Nephron progenitor cell (in vitro differentiated cells): ENCODE data around the gene BTBD16.

ENCODE experiments used
- DNase-seq: peaks from one replicate; pipeline ENCODE4 v3.0.0; 2021
- H3K27ac Mint-ChIP-seq: 2 replicates; pipeline ENCODE4 v1.8.0; 2021; ENCODE audit warnings: mild to moderate bottlenecking, moderate library complexity, mixed read lengths
- H3K27me3 Mint-ChIP-seq: 2 replicates; pipeline ENCODE4 v1.8.0; 2021; ENCODE audit warnings: mild to moderate bottlenecking, low read depth, mixed read lengths; ENCODE audit not compliant: poor library complexity
- H3K36me3 Mint-ChIP-seq: 2 replicates; pipeline ENCODE4 v1.8.0; 2021; ENCODE audit warnings: low read depth, mixed read lengths
- H3K4me1 Mint-ChIP-seq: 2 replicates; pipeline ENCODE4 v1.8.0; 2021; ENCODE audit warnings: mixed read lengths
- H3K4me3 Mint-ChIP-seq: 2 replicates; pipeline ENCODE4 v1.8.0; 2021; ENCODE audit warnings: mild to moderate bottlenecking, moderate library complexity, mixed read lengths
- H3K9me3 Mint-ChIP-seq: 2 replicates; pipeline ENCODE4 v1.8.0; 2021; ENCODE audit warnings: mild to moderate bottlenecking, moderate library complexity, mixed read lengths
- TF ChIP-seq, protein P1 (sequence below): fragments of 200-600 bp; sonication (generic); IDR thresholded peaks from 2 replicates; pipeline ENCODE4 v1.5.0; 2021; ENCODE audit warnings: antibody characterized with exemption

Gene BTBD16

DNA sequence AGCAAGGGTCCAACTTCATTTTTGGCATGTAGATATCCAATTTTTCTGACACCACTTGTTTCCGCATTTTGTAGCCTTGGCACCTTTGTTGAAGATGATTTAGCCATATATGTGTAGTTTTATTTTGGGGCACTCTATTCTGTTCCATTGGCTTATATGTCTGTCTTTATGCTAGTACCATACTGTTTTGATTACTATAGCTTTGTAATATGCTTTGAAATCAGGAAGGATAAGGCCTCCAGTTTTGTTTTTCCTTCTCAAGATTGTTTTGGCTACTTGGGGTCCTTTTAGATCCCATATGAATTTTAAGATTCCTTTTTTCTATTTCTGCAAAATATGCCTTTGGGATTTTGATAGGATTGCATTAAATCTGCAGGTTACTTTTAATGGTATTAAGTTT is 9.5 kb upstream of the BTBD16 start:
- no peak overlapping the region for H3K27ac Mint-ChIP-seq
- no peak overlapping the region for H3K4me3 Mint-ChIP-seq
- TF ChIP-seq, protein P1, sequence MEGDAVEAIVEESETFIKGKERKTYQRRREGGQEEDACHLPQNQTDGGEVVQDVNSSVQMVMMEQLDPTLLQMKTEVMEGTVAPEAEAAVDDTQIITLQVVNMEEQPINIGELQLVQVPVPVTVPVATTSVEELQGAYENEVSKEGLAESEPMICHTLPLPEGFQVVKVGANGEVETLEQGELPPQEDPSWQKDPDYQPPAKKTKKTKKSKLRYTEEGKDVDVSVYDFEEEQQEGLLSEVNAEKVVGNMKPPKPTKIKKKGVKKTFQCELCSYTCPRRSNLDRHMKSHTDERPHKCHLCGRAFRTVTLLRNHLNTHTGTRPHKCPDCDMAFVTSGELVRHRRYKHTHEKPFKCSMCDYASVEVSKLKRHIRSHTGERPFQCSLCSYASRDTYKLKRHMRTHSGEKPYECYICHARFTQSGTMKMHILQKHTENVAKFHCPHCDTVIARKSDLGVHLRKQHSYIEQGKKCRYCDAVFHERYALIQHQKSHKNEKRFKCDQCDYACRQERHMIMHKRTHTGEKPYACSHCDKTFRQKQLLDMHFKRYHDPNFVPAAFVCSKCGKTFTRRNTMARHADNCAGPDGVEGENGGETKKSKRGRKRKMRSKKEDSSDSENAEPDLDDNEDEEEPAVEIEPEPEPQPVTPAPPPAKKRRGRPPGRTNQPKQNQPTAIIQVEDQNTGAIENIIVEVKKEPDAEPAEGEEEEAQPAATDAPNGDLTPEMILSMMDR: no peak
- peaks cover 34% of the 10 kb centered on the region for H3K9me3 Mint-ChIP-seq
- H3K36me3 Mint-ChIP-seq: peaks cover 40% of the 10 kb centered on the region
- H3K4me1 Mint-ChIP-seq: peaks cover 21% of the 10 kb centered on the region
- DNase-seq: no peak
- H3K27me3 Mint-ChIP-seq: peaks cover 3% of the 10 kb centered on the region

DNA sequence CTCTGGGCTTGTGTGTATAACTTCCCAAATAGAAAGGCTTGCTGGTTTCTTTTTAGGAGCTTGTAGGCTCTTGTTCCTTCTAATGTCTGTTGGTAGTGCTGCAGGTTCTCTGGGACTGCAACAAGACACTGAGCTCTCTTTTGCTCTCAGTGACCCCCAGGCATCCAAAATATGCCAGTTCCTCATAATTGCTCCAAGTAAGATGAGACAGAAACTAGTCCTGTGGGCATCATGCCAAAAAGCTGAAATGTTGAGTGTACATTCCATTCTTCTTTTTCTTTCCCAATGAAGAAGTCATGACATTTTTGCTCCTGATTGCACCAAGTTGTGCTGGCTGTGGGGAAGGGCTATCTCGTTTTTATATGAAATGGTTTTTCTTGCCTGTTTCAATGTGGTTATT is 7.1 kb upstream of the BTBD16 start:
- H3K27me3 Mint-ChIP-seq: peaks cover 7% of the 10 kb centered on the region
- peak overlapping the region; percentile 9 for H3K27ac Mint-ChIP-seq
- peaks cover 40% of the 10 kb centered on the region for H3K36me3 Mint-ChIP-seq
- peaks cover 16% of the 10 kb centered on the region for H3K4me1 Mint-ChIP-seq
- no peak overlapping the region for H3K4me3 Mint-ChIP-seq
- no peak for DNase-seq
- peaks cover 34% of the 10 kb centered on the region for H3K9me3 Mint-ChIP-seq
- TF ChIP-seq, protein P1: no peak

DNA sequence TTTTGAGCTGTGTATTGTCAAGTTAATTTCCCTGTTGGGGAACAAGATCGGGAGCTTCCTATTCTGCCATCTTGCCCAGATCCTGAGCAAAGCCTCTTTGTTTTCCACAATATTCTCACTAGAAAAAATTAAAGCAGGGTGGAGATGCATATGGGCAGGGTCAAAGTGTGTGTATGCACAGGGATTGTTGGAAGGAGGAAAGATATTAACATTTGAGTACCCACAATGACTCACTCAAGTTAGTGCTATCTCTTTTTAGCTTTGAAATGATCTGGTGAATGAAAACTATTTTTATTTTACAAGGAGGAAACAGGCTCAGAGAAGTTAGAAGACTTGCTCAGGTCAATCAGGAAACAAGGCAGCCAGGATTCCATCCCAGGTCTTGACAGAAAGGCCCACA is 6.7 kb upstream of the BTBD16 start:
- H3K36me3 Mint-ChIP-seq: peaks cover 40% of the 10 kb centered on the region
- H3K27me3 Mint-ChIP-seq: peaks cover 7% of the 10 kb centered on the region
- H3K9me3 Mint-ChIP-seq: peaks cover 34% of the 10 kb centered on the region
- DNase-seq: no peak
- H3K4me1 Mint-ChIP-seq: peaks cover 13% of the 10 kb centered on the region
- TF ChIP-seq, protein P1: no peak
- H3K27ac Mint-ChIP-seq: peak overlapping the region; percentile 9
- no peak overlapping the region for H3K4me3 Mint-ChIP-seq

DNA sequence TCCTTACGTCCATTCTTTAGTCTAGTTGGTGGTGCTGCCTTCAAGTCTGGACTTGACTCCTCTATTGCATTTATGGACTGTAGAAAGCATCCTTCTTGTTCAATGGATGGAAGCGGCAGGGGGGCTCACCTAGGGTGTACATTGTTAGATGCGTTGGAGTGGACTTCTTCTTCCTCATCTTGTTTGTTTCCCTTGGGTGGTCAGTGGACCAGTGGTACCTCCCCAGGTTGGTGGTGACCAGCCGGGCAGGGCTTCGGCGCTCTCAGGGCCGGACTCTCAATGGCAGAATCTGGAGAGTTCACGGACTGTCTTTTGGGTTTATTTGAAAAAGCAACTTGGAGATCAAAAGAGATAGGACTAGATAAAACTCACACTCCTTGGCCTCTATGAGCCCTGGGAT is 6.2 kb upstream of the BTBD16 start:
- no peak overlapping the region for H3K4me3 Mint-ChIP-seq
- H3K36me3 Mint-ChIP-seq: peaks cover 36% of the 10 kb centered on the region
- TF ChIP-seq, protein P1: no peak
- H3K4me1 Mint-ChIP-seq: peaks cover 8% of the 10 kb centered on the region
- peaks cover 7% of the 10 kb centered on the region for H3K27me3 Mint-ChIP-seq
- no peak overlapping the region for H3K27ac Mint-ChIP-seq
- no peak for DNase-seq
- peaks cover 34% of the 10 kb centered on the region for H3K9me3 Mint-ChIP-seq

DNA sequence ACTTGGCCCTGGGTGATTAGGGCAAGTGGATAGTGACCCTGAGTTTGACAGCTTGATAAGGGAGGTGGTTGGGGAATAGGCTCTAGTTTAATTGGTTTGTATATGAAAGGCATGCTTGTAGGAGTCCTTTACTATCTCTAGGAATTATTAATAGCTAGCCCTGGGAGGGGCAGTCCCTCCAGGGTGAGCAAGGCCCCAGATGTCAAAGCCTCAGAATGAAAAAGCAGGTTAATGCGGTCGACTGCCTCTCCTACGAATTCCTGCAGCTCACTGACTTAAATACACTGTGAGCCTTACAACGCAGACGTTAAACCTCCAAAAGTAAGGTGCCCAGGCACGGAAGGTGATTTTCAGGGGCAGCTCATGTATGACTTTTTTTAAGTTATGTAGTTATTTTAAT is 5.2 kb upstream of the BTBD16 start:
- Mint-ChIP-seq H3K36me3 (peaks cover 27% of the 10 kb centered on the region), H3K27me3 (peaks cover 7% of the 10 kb centered on the region), H3K4me1 (peaks cover 7% of the 10 kb centered on the region), H3K27ac (no peak overlapping the region), H3K4me3 (no peak overlapping the region), H3K9me3 (peaks cover 27% of the 10 kb centered on the region)
- TF ChIP-seq, protein P1: no peak
- DNase-seq: no peak

DNA sequence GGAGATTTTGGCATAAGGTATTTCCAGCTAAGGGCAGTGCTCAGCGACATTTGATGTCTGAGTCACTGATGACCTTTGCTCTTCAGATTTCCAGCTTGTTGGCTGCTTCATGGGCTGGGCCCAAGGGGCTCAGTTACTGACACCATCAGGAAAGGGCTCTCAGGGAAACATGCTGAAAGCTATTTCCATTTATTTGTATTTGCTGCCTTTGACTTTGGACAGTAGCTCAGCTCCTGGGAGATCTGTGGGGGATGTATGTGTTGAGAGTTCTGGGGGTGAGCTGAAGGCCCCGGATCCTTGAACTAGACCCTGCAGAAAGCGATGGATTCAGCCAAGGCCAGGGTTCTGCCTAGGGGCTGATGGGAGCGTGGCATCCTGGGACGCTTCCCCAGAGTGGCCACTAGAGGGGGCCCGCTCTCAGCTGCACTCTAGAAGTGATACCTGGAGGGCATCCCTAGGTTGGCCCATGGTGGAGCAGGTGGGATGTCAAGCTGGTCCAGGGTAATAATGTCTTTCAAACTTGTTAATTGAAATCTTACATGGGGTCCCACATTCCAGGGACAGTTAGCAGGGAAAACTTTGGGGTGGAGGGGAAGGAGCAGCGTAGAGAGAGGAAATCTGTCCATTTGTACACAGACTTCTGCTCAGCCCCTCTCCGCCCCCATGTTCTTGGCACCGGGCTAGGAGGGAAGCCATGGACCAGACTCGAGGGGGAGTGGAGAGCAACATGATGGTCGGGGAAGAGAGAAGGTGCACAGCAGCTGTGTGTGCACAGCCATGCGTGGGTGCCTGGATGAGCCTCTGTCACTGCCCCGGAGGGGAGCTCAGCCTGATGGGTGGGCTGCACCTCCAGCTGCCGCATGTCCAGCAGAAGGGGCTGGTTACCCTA is 3.0 kb upstream of the BTBD16 start:
- Mint-ChIP-seq H3K36me3 (peaks cover 10% of the 10 kb centered on the region), H3K27me3 (peaks cover 9% of the 10 kb centered on the region), H3K27ac (peak overlapping the region; percentile 36), H3K4me3 (no peak overlapping the region), H3K4me1 (peaks cover 7% of the 10 kb centered on the region), H3K9me3 (peaks cover 10% of the 10 kb centered on the region)
- DNase-seq: peak; percentile 77
- TF ChIP-seq, protein P1: peak; percentile 94
